ENCODE results near the gene SH3PXD2A.

DNA sequence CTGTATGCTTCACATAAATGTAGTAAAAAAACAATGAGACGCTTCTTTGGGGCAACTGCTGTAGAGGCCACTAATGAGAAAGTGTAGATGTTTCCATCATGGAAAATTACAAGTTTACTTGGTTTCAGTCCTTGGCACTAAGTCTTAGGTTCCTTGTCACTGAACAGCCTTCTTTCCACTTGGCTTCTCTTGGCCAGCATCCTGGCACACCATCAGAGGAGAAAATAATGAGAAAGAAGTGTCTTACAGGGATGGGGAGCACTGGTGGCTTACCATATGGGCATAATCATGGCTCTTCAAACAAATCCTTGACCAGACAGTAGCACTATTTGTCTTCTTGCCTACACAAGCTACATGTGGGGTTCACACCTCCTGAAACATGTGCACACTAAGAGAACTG, 22.5 kb upstream of the SH3PXD2A start:
- TF ChIP-seq, protein P1, sequence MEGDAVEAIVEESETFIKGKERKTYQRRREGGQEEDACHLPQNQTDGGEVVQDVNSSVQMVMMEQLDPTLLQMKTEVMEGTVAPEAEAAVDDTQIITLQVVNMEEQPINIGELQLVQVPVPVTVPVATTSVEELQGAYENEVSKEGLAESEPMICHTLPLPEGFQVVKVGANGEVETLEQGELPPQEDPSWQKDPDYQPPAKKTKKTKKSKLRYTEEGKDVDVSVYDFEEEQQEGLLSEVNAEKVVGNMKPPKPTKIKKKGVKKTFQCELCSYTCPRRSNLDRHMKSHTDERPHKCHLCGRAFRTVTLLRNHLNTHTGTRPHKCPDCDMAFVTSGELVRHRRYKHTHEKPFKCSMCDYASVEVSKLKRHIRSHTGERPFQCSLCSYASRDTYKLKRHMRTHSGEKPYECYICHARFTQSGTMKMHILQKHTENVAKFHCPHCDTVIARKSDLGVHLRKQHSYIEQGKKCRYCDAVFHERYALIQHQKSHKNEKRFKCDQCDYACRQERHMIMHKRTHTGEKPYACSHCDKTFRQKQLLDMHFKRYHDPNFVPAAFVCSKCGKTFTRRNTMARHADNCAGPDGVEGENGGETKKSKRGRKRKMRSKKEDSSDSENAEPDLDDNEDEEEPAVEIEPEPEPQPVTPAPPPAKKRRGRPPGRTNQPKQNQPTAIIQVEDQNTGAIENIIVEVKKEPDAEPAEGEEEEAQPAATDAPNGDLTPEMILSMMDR (tag by site-specific recombination; IDR thresholded peaks at IDR 0.05): no peak
- TF ChIP-seq MZF1 (tag by site-specific recombination; IDR thresholded peaks at IDR 0.05; ENCODE audit: borderline replicate concordance): no peak
- no peak for TF ChIP-seq ZSCAN16 (tag by site-specific recombination; IDR thresholded peaks at IDR 0.05)
